ENCODE measurements around the gene PCMT1. TPM values are rescaled to one million over a fixed set of nuclear protein-coding genes. Genes with fewer than 3 reads are reported as not detected.

PCMT1 gene
- total and polyA plus RNA-seq, 9 of the 15 experiments (the other 6 are each of a cell fraction or from before 2014, with no cell fraction given), result 217 to 541 (median 327) TPM

- TF ChIP-seq KDM5B (IDR thresholded peaks at IDR 0.05; ENCODE audit: insufficient replicate concordance, low read depth, low read length), result peak; percentile 65
- no peak for TF ChIP-seq NFIC (IDR thresholded peaks at IDR 0.05)
- peak; percentile 64; the same call in 1 of the 2 replicates for TF ChIP-seq SOX6 (IDR thresholded peaks at IDR 0.05)
- peak; percentile 58 for TF ChIP-seq TBP (optimal IDR thresholded peaks at IDR 0.05; ENCODE audit: low read depth, low read length)
- TF ChIP-seq TAF15 (IDR thresholded peaks at IDR 0.05; ENCODE audit: low read depth, low read length), result no peak
- 0 out of 2 replicates have a peak, but pooled peaks have one; percentile 13 for TF ChIP-seq HINFP (tag; conservative IDR thresholded peaks at IDR 0.05; ENCODE audit: low read depth)
- TF ChIP-seq MCM3 (IDR thresholded peaks at IDR 0.05), result no peak
- no peak for TF ChIP-seq ZFP30 (CRISPR knock-in tag; IDR thresholded peaks at IDR 0.05; ENCODE audit: borderline replicate concordance)
- peak; percentile 71; the same call in 1 of the 2 replicates for TF ChIP-seq POLR2AphosphoS5 (IDR thresholded peaks at IDR 0.05; ENCODE audit: control insufficient read depth, insufficient read depth, low read depth, low read length)
- no peak; the same call in 1 of the 2 replicates for TF ChIP-seq E2F1 (CRISPR knock-in tag; IDR thresholded peaks at IDR 0.05)
- TF ChIP-seq EHMT2 (IDR thresholded peaks at IDR 0.05), result no peak
- TF ChIP-seq ZNF445 (CRISPR knock-in tag; IDR thresholded peaks at IDR 0.05; ENCODE audit: low read depth), result no peak
- TF ChIP-seq ATF6 (CRISPR knock-in tag; IDR thresholded peaks at IDR 0.05), result no peak; the same call in 1 of the 2 replicates
Measured at GRCh38 chr6:149746147-149746946, 3.2 kb upstream of the PCMT1 start, which contains the start of gene NUP43 (continued).
